ENCODE data around the gene ASAH2B.
"Not testable (repeated sequence)": the region's sequence is repeated elsewhere in the genome, so short reads cannot be mapped to it uniquely, and the experiment has no call there.

ASAH2B gene

GRCh38 chr10:50739618-50740292, at the start of gene ASAH2B:
TSS of gene ASAH2B (plus strand) at chr10:50739936. CDS start at chr10:50745131, 5,195 bp downstream.
- peak; percentile 67 for DNase-seq

- not testable (repeated sequence) for DNase-seq
Observed at GRCh38 chr10:50697819-50698218, 41.9 kb upstream of the ASAH2B start.

- DNase-seq, result not testable (repeated sequence)
Observed at GRCh38 chr10:50701947-50702346, 37.8 kb upstream of the ASAH2B start.

GRCh38 chr10:50702997-50703396, 36.7 kb upstream of the ASAH2B start:
- DNase-seq, result not testable (repeated sequence)

GRCh38 chr10:50704436-50705079, 35.2 kb upstream of the ASAH2B start:
- not testable (repeated sequence) for DNase-seq

- DNase-seq, result not testable (repeated sequence)
Observed at GRCh38 chr10:50706006-50706405, 33.7 kb upstream of the ASAH2B start.

- not testable (repeated sequence) for DNase-seq
Observed at GRCh38 chr10:50710241-50710640, 29.5 kb upstream of the ASAH2B start.

GRCh38 chr10:50723812-50724211, 15.9 kb upstream of the ASAH2B start:
- DNase-seq, result not testable (repeated sequence)

- DNase-seq, result not testable (repeated sequence)
Observed at GRCh38 chr10:50728112-50728511, 11.6 kb upstream of the ASAH2B start.

GRCh38 chr10:50738987-50739617, 634 bp upstream of the ASAH2B start:
- not testable (repeated sequence) for DNase-seq

GRCh38 chr10:50740293-50740648, 535 bp downstream of the ASAH2B start:
- DNase-seq, result no peak

GRCh38 chr10:50742820-50743219, 3.1 kb downstream of the ASAH2B start:
- not testable (repeated sequence) for DNase-seq

GRCh38 chr10:50766774-50767513, 27.2 kb downstream of the ASAH2B start:
- DNase-seq, result not testable (repeated sequence)

GRCh38 chr10:50772042-50772441, 32.3 kb downstream of the ASAH2B start:
- not testable (repeated sequence) for DNase-seq

- peak; percentile 0 for DNase-seq
Observed at GRCh38 chr10:50774868-50775267, 35.1 kb downstream of the ASAH2B start.

- DNase-seq, result not testable (repeated sequence)
Observed at GRCh38 chr10:50780036-50780435, 40.3 kb downstream of the ASAH2B start.

- not testable (repeated sequence) for DNase-seq
Observed at GRCh38 chr10:50782017-50782416, 42.3 kb downstream of the ASAH2B start.

GRCh38 chr10:50787962-50788361, 48.2 kb downstream of the ASAH2B start:
- not testable (repeated sequence) for DNase-seq

GRCh38 chr10:50788951-50789945, 49.5 kb downstream of the ASAH2B start:
- no peak for DNase-seq

- no peak for DNase-seq
Observed at GRCh38 chr10:50794490-50794889, 54.8 kb downstream of the ASAH2B start.

- DNase-seq, result no peak
Observed at GRCh38 chr10:50796693-50797092, 57.0 kb downstream of the ASAH2B start.

- DNase-seq, result no peak
Observed at GRCh38 chr10:50798297-50798696, 58.6 kb downstream of the ASAH2B start.
